Bronchial epithelial cell (primary cell): ENCODE results near the gene NELFE. TPM values are rescaled to one million over a fixed set of nuclear protein-coding genes. Genes with fewer than 3 reads are reported as not detected.

Experiments
- DNase-seq: peaks from one replicate; pipeline ENCODE4 v3.0.0-alpha.2; 2010; ENCODE audit warnings: low read depth
- FAIRE-seq: peaks from 2 replicates; lab custom pipeline; 2011; peaks lifted over from hg19 to GRCh38; lab: Jason Lieb, UNC
- H3K27me3 ChIP-seq: 2 replicates; pipeline ENCODE4 v1.5.1; 2011; ENCODE audit warnings: low read length; ENCODE audit not compliant: control insufficient read depth, insufficient read depth
- H3K36me3 ChIP-seq: 2 replicates; pipeline ENCODE4 v1.5.1; 2011; ENCODE audit warnings: low read length; ENCODE audit not compliant: control insufficient read depth, insufficient read depth
- H3K4me3 ChIP-seq: 2 replicates; pipeline ENCODE4 v1.5.1; 2011; ENCODE audit warnings: mild to moderate bottlenecking, low read depth, low read length, control low read depth
- CTCF ChIP-seq: IDR thresholded peaks from 2 replicates; pipeline ENCODE4 v1.5.1; 2011; ENCODE audit warnings: mild to moderate bottlenecking, moderate library complexity, low read length, control low read depth, inconsistent platforms; ENCODE audit not compliant: insufficient read depth, severe bottlenecking
- total RNA-seq: library from RNA; depleted of rRNA; stranded (reverse); fragments of >200 nt; gene quantifications from 2 replicates; pipeline ENCODE4 v1.2.1, GENCODE V29; 2014

Gene NELFE
- total RNA-seq, 1 donor from 2014 or later: 163 TPM

GRCh38 chr6:31952890-31953289 is 5.9 kb downstream of the NELFE start:
- FAIRE-seq: no peak
- no peak for TF ChIP-seq CTCF
- H3K4me3 ChIP-seq: no peak overlapping the region
- peaks cover 20% of the 10 kb centered on the region for H3K36me3 ChIP-seq
- H3K27me3 ChIP-seq: no peaks in the 10 kb centered on the region
- no peak for DNase-seq

GRCh38 chr6:31952140-31952805 is 6.5 kb downstream of the NELFE start:
- H3K27me3 ChIP-seq: no peaks in the 10 kb centered on the region
- no peak overlapping the region for H3K4me3 ChIP-seq
- peaks cover 20% of the 10 kb centered on the region for H3K36me3 ChIP-seq
- no peak for FAIRE-seq
- DNase-seq: peak; percentile 32
- peak; percentile 81 for TF ChIP-seq CTCF

- Histone ChIP-seq H3K27me3 (no peaks in the 10 kb centered on the region), H3K36me3 (peaks cover 10% of the 10 kb centered on the region), H3K4me3 (no peak overlapping the region)
- FAIRE-seq (no peak), DNase-seq (no peak)
- TF ChIP-seq CTCF: no peak
Observed at GRCh38 chr6:31949926-31950548, 8.7 kb downstream of the NELFE start.

GRCh38 chr6:31948753-31949413 is 9.9 kb downstream of the NELFE start:
- DNase-seq: peak; percentile 47
- TF ChIP-seq CTCF: no peak
- H3K4me3 ChIP-seq: no peak overlapping the region
- FAIRE-seq: no peak
- H3K27me3 ChIP-seq: no peaks in the 10 kb centered on the region
- H3K36me3 ChIP-seq: peaks cover 3% of the 10 kb centered on the region

- FAIRE-seq (no peak), DNase-seq (no peak)
- Histone ChIP-seq H3K4me3 (no peak overlapping the region), H3K36me3 (peaks cover 3% of the 10 kb centered on the region), H3K27me3 (no peaks in the 10 kb centered on the region)
- no peak for TF ChIP-seq CTCF
Observed at GRCh38 chr6:31948306-31948705, 10.5 kb downstream of the NELFE start.
